Keratinocyte (primary cell): ENCODE data around the gene NAPB. TPM values are rescaled to one million over a fixed set of nuclear protein-coding genes. Genes with fewer than 3 reads are reported as not detected.

Experiments used
- DNase-seq: peaks from one replicate; pipeline ENCODE4 v3.0.0-alpha.2; 2011; ENCODE audit warnings: low read depth, missing footprints, low spot score
- FAIRE-seq: peaks from 2 replicates; lab custom pipeline; 2011; peaks lifted over from hg19 to GRCh38; lab: Jason Lieb, UNC
- H2AFZ ChIP-seq: 2 replicates; pipeline ENCODE4 v1.6.0; 2012; ENCODE audit warnings: low read length, control low read depth, inconsistent platforms; ENCODE audit not compliant: control insufficient read depth
- H3K27ac ChIP-seq: 2 replicates; pipeline ENCODE4 v1.5.1; 2011; ENCODE audit warnings: low read length; ENCODE audit not compliant: control insufficient read depth, insufficient read depth
- H3K27me3 ChIP-seq: 3 replicates; pipeline ENCODE4 v1.6.0; 2011; ENCODE audit warnings: low read length; ENCODE audit not compliant: control insufficient read depth, insufficient read depth; ENCODE audit errors: extremely low read depth
- H3K36me3 ChIP-seq, 2 experiments: 2 replicates in 1 of 2; 3 replicates in 1 of 2; pipeline ENCODE4 v1.5.1; 2011; ENCODE audit warnings: low read length in 2 of 2, mild to moderate bottlenecking in 1 of 2; ENCODE audit not compliant: control insufficient read depth in 2 of 2, insufficient read depth in 2 of 2; ENCODE audit errors: extremely low read depth in 1 of 2
- H3K4me1 ChIP-seq: 3 replicates; pipeline ENCODE4 v1.5.1; 2011; ENCODE audit warnings: low read length; ENCODE audit not compliant: control insufficient read depth, insufficient read depth; ENCODE audit errors: extremely low read depth
- H3K4me2 ChIP-seq: 3 replicates; pipeline ENCODE4 v1.6.0; 2011; ENCODE audit warnings: low read depth, low read length; ENCODE audit not compliant: control insufficient read depth, insufficient read depth; ENCODE audit errors: extremely low read depth
- H3K4me3 ChIP-seq, 3 experiments: fragments of 200-600 bp in 1 of 3; sonication (generic) in 1 of 3; 2 replicates in 2 of 3; 3 replicates in 1 of 3; pipeline ENCODE4 v1.5.1; 2011 to 2016; ENCODE audit warnings: low read length in 3 of 3, mild to moderate bottlenecking in 3 of 3, control low read depth in 2 of 3, inconsistent platforms in 1 of 3, low read depth in 1 of 3, mixed read lengths in 1 of 3, mixed run types in 1 of 3, moderate library complexity in 1 of 3; ENCODE audit not compliant: control insufficient read depth in 2 of 3, insufficient read depth in 2 of 3; ENCODE audit errors: extremely low read depth in 1 of 3
- H3K79me2 ChIP-seq: 2 replicates; pipeline ENCODE4 v1.6.0; 2012; ENCODE audit warnings: low read length; ENCODE audit not compliant: control insufficient read depth, insufficient read depth
- H3K9ac ChIP-seq: 3 replicates; pipeline ENCODE4 v1.6.0; 2011; ENCODE audit warnings: low read length; ENCODE audit not compliant: control insufficient read depth, insufficient read depth; ENCODE audit errors: extremely low read depth
- H3K9me1 ChIP-seq: 3 replicates; pipeline ENCODE4 v1.6.0; 2011; ENCODE audit warnings: low read length; ENCODE audit not compliant: control insufficient read depth, insufficient read depth; ENCODE audit errors: extremely low read depth
- H3K9me3 ChIP-seq: 2 replicates; pipeline ENCODE4 v1.5.1; 2012; ENCODE audit warnings: low read depth, low read length; ENCODE audit not compliant: control insufficient read depth
- H4K20me1 ChIP-seq: 3 replicates; pipeline ENCODE4 v1.6.0; 2011; ENCODE audit warnings: low read length; ENCODE audit not compliant: control insufficient read depth, insufficient read depth; ENCODE audit errors: extremely low read depth
- EZH2 ChIP-seq: IDR thresholded peaks from one replicate; pipeline ENCODE4 v1.6.1; 2012; ENCODE audit warnings: inconsistent platforms, mild to moderate bottlenecking, low read length, moderate library complexity
- dilution Hi-C: fragments of 300-500 bp; cut with MboI; formaldehyde crosslinking; loops from one replicate; pipeline ENCODE4 v1.7.0; 2020; ENCODE audit warnings: low sequenced_read_pairs; ENCODE audit not compliant: extremely low pct_ligation_motif_present
- polyA plus RNA-seq, 5 experiments: library from polyadenylated mRNA; depleted of rRNA in 3 of 5; stranded (reverse) in 3 of 5; stranded (forward) in 1 of 5; unstranded in 1 of 5; fragments of >200 nt; gene quantifications; 1 replicate in 1 of 5; 2 replicates in 3 of 5; 3 replicates in 1 of 5; pipeline versions ENCODE4 v1.2.1 to v1.2.3, GENCODE V29; 2011 to 2012; ENCODE audit warnings: missing spikeins in 2 of 5, low read depth in 1 of 5, low replicate concordance in 1 of 5
- TF ChIP-seq, protein P1 (sequence below), 3 experiments: IDR thresholded peaks in 1 of 3; conservative IDR thresholded peaks in 1 of 3; optimal IDR thresholded peaks in 1 of 3; 2 replicates in 2 of 3; 3 replicates in 1 of 3; pipeline versions ENCODE3 to v1.5.1; 2011; ENCODE audit warnings: low read length in 3 of 3, mild to moderate bottlenecking in 3 of 3, moderate library complexity in 2 of 3, control low read depth in 1 of 3, inconsistent platforms in 1 of 3; ENCODE audit not compliant: insufficient read depth in 2 of 3; ENCODE audit errors: extremely low read depth in 1 of 3

NAPB gene
- polyA plus RNA-seq, 1 donor (not counting 4 experiments of a cell fraction or from before 2014, with no cell fraction given) = 11.6 TPM

DNA sequence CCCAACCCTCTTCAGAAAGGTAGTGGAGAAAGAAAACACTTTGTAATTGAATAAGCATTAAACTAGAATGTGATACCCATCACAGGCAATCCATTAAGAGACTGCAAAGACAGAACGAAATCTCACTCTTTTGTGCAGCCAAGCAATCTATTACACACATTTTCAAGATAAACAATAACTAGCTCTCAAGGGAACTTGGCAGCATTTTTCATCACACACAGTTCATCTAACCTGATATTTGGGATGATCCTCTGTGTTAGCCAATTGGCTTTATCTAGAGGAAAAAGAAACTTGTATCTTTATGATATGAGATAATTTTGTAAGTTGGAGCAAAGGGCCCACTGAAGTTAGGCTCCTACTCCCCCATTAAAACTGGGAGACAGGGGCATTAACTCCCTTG is 60.8 kb downstream of the NAPB start:
- Histone ChIP-seq H4K20me1 (peaks cover 3% of the 10 kb centered on the region), H3K36me3 (peaks cover under 1 to 9% of the 10 kb centered on the region in 2 experiments), H3K9me3 (no peaks in the 10 kb centered on the region), H3K27me3 (no peaks in the 10 kb centered on the region), H3K9me1 (no peaks in the 10 kb centered on the region), H3K4me2 (peak overlapping the region; percentile 87), H3K79me2 (peaks cover 37% of the 10 kb centered on the region), H3K4me3 (no peak overlapping the region), H3K27ac (peak overlapping the region; percentile 84), H2AFZ (no peak overlapping the region), H3K9ac (peak overlapping the region; percentile 96), H3K4me1 (peaks cover 26% of the 10 kb centered on the region)
- DNase-seq (no peak), FAIRE-seq (no peak)
- dilution Hi-C loops = no loop called here
- no peak for TF ChIP-seq EZH2
- TF ChIP-seq, protein P1, sequence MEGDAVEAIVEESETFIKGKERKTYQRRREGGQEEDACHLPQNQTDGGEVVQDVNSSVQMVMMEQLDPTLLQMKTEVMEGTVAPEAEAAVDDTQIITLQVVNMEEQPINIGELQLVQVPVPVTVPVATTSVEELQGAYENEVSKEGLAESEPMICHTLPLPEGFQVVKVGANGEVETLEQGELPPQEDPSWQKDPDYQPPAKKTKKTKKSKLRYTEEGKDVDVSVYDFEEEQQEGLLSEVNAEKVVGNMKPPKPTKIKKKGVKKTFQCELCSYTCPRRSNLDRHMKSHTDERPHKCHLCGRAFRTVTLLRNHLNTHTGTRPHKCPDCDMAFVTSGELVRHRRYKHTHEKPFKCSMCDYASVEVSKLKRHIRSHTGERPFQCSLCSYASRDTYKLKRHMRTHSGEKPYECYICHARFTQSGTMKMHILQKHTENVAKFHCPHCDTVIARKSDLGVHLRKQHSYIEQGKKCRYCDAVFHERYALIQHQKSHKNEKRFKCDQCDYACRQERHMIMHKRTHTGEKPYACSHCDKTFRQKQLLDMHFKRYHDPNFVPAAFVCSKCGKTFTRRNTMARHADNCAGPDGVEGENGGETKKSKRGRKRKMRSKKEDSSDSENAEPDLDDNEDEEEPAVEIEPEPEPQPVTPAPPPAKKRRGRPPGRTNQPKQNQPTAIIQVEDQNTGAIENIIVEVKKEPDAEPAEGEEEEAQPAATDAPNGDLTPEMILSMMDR (optimal IDR thresholded peaks at IDR 0.05 in 1 of 3, IDR thresholded peaks at IDR 0.05 in 1 of 3, conservative IDR thresholded peaks at IDR 0.05 in 1 of 3; ENCODE audit: extremely low read depth in 1 of 3, insufficient read depth in 2 of 3, low read length in 3 of 3) = no peak

DNA sequence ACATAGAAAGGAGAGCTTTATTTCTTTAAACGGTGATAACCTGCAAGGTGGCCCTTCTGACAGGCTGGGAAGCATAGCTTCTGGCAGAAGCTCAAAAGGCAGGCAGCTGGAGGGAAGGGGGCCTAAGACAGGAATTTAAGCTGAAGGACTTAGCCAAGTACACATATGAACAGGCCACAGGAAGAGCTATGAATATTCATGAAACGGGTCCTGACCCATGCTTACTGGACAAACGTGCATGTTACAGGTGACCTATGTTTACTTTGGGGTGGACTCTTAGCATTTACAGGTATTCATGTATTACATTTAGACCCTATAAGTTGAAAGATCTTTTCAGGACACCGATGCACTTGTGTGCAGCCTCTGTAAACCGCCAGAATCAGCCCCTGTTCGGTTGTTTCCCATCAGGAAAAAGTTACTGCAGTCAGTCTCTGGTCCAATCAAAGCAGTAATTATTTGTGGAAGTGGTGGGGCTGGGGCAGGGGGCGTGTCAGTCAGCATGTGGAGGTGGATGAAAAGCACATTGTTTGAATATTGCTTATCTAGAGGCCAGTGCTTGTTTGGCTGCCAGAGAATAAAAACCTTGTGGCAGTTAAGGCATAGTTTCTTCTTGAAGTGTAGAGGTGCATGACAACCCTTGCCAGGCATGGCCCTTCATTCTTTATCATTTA is 62.2 kb downstream of the NAPB start:
- Histone ChIP-seq H3K9me3 (no peaks in the 10 kb centered on the region), H3K9ac (no peak overlapping the region), H3K36me3 (peaks cover 3 to 8% of the 10 kb centered on the region in 2 experiments), H3K9me1 (no peaks in the 10 kb centered on the region), H3K4me1 (peaks cover 26% of the 10 kb centered on the region), H3K27me3 (no peaks in the 10 kb centered on the region), H3K79me2 (peaks cover 36% of the 10 kb centered on the region), H3K4me2 (peak overlapping the region; percentile 68), H4K20me1 (peaks cover 3% of the 10 kb centered on the region), H2AFZ (no peak overlapping the region), H3K27ac (peak overlapping the region; percentile 60), H3K4me3 (no peak overlapping the region)
- TF ChIP-seq, protein P1 (optimal IDR thresholded peaks at IDR 0.05 in 1 of 3, IDR thresholded peaks at IDR 0.05 in 1 of 3, conservative IDR thresholded peaks at IDR 0.05 in 1 of 3; ENCODE audit: extremely low read depth in 1 of 3, insufficient read depth in 2 of 3, low read length in 3 of 3) = no peak
- no peak for TF ChIP-seq EZH2
- no peak for DNase-seq
- FAIRE-seq = no peak
- dilution Hi-C loops = no loop called here
